Fibroblast of lung (primary cell): ENCODE data around the gene CACNG3. TPM values are rescaled to one million over a fixed set of nuclear protein-coding genes. Genes with fewer than 3 reads are reported as not detected.

ENCODE experiments used
- DNase-seq, 2 donors: peaks; one replicate each; pipeline versions ENCODE4 v3.0.0 to v3.0.0-alpha.2; 2010; ENCODE audit warnings: low read depth in 2 of 2
- H2AFZ ChIP-seq: 2 replicates; pipeline ENCODE4 v1.5.1; 2012; ENCODE audit warnings: low read length, control low read depth, inconsistent platforms
- H3K27ac ChIP-seq: 2 replicates; pipeline ENCODE4 v1.5.1; 2011; ENCODE audit warnings: low read length, control low read depth; ENCODE audit not compliant: insufficient read depth
- H3K27me3 ChIP-seq: 2 replicates; pipeline ENCODE4 v1.5.1; 2011; ENCODE audit warnings: mild to moderate bottlenecking, low read length; ENCODE audit not compliant: control insufficient read depth, insufficient read depth
- H3K36me3 ChIP-seq: 2 replicates; pipeline ENCODE4 v1.5.1; 2011; ENCODE audit warnings: low read length; ENCODE audit not compliant: control insufficient read depth, insufficient read depth
- H3K4me1 ChIP-seq: 2 replicates; pipeline ENCODE4 v1.5.1; 2011; ENCODE audit warnings: low read length; ENCODE audit not compliant: control insufficient read depth, insufficient read depth; ENCODE audit errors: extremely low read depth
- H3K4me2 ChIP-seq: 2 replicates; pipeline ENCODE4 v1.5.1; 2011; ENCODE audit warnings: low read length, control low read depth; ENCODE audit not compliant: insufficient read depth; ENCODE audit errors: extremely low read depth
- H3K4me3 ChIP-seq, 4 experiments: fragments of 200-600 bp in 1 of 4; sonication (generic) in 1 of 4; replicated peaks in 1 of 4; 2 replicates each; pipeline ENCODE4 v1.5.1; 2011 to 2016; ENCODE audit warnings: low read length in 4 of 4, low read depth in 3 of 4, mild to moderate bottlenecking in 3 of 4, control low read depth in 2 of 4, inconsistent platforms in 1 of 4, mixed read lengths in 1 of 4; ENCODE audit not compliant: insufficient read depth in 1 of 4; ENCODE audit errors: control extremely low read depth in 1 of 4
- H3K79me2 ChIP-seq: 2 replicates; pipeline ENCODE4 v1.5.1; 2012; ENCODE audit warnings: mild to moderate bottlenecking, low read length, inconsistent platforms; ENCODE audit not compliant: control insufficient read depth, insufficient read depth
- H3K9ac ChIP-seq: 2 replicates; pipeline ENCODE4 v1.5.1; 2011; ENCODE audit warnings: mild to moderate bottlenecking, low read length, control low read depth; ENCODE audit not compliant: insufficient read depth
- H3K9me3 ChIP-seq: 2 replicates; pipeline ENCODE4 v1.5.1; 2012; ENCODE audit warnings: low read depth, low read length; ENCODE audit not compliant: control insufficient read depth, insufficient read depth
- H4K20me1 ChIP-seq: 2 replicates; pipeline ENCODE4 v1.5.1; 2011; ENCODE audit warnings: low read length; ENCODE audit not compliant: control insufficient read depth, insufficient read depth; ENCODE audit errors: extremely low read depth
- CTCF ChIP-seq, 2 donors: IDR thresholded peaks in 1 of 2; conservative IDR thresholded peaks in 1 of 2; 1 replicate in 1 of 2; 2 replicates in 1 of 2; pipeline ENCODE4 v1.5.1; 2011 to 2012; ENCODE audit warnings: low read length in 2 of 2, control low read depth in 1 of 2, inconsistent platforms in 1 of 2, low read depth in 1 of 2, mild to moderate bottlenecking in 1 of 2
- EZH2 ChIP-seq: IDR thresholded peaks from 2 replicates; pipeline ENCODE4 v1.5.1; 2012; ENCODE audit warnings: low read length, control low read depth, mild to moderate bottlenecking; ENCODE audit errors: missing control alignments
- polyA plus RNA-seq, 2 donors: library from polyadenylated mRNA; depleted of rRNA in 1 of 2; stranded (reverse) in 1 of 2; unstranded in 1 of 2; fragments of >200 nt; gene quantifications; 2 replicates each; pipeline ENCODE4 v1.2.1, GENCODE V29; 2011 to 2012; ENCODE audit warnings: missing spikeins in 1 of 2
- total RNA-seq: library from RNA; depleted of rRNA; stranded (reverse); fragments of >200 nt; gene quantifications from 2 replicates; pipeline ENCODE4 v1.2.1, GENCODE V29; 2014

Gene CACNG3
- total and polyA plus RNA-seq, 2 donors (not counting 1 experiment from before 2014, with no cell fraction given) = not detected

- Histone ChIP-seq H3K36me3 (no peaks in the 10 kb centered on the region), H3K9me3 (no peaks in the 10 kb centered on the region), H3K27ac (no peak overlapping the region), H4K20me1 (no peaks in the 10 kb centered on the region), H3K4me2 (no peak overlapping the region), H2AFZ (no peak overlapping the region), H3K79me2 (no peaks in the 10 kb centered on the region), H3K4me1 (no peaks in the 10 kb centered on the region), H3K27me3 (no peaks in the 10 kb centered on the region), H3K9ac (no peak overlapping the region), H3K4me3 (no peak overlapping the region)
- TF ChIP-seq EZH2 (no peak), CTCF (conservative IDR thresholded peaks at IDR 0.05 in 1 of 2, IDR thresholded peaks at IDR 0.05 in 1 of 2; ENCODE audit: low read depth in 1 of 2, low read length in 2 of 2) (no peak)
- no peak for DNase-seq
Measured at GRCh38 chr16:24272379-24272778, 16.2 kb downstream of the CACNG3 start.

- Histone ChIP-seq H3K79me2 (no peaks in the 10 kb centered on the region), H3K4me2 (no peak overlapping the region), H3K4me1 (no peaks in the 10 kb centered on the region), H3K4me3 (no peak overlapping the region), H4K20me1 (no peaks in the 10 kb centered on the region), H3K27me3 (no peaks in the 10 kb centered on the region), H3K9me3 (no peaks in the 10 kb centered on the region), H3K36me3 (no peaks in the 10 kb centered on the region), H2AFZ (no peak overlapping the region), H3K9ac (no peak overlapping the region), H3K27ac (no peak overlapping the region)
- peak; percentile 1 to 36 for DNase-seq
- TF ChIP-seq EZH2 = no peak
- no peak for TF ChIP-seq CTCF (conservative IDR thresholded peaks at IDR 0.05 in 1 of 2, IDR thresholded peaks at IDR 0.05 in 1 of 2; ENCODE audit: low read depth in 1 of 2, low read length in 2 of 2)
Measured at GRCh38 chr16:24273508-24274182, 17.5 kb downstream of the CACNG3 start.

GRCh38 chr16:24275413-24275812 is 19.3 kb downstream of the CACNG3 start:
- Histone ChIP-seq H3K4me2 (no peak overlapping the region), H3K79me2 (no peaks in the 10 kb centered on the region), H3K9me3 (no peaks in the 10 kb centered on the region), H3K9ac (no peak overlapping the region), H3K4me3 (no peak overlapping the region), H3K27me3 (no peaks in the 10 kb centered on the region), H2AFZ (no peak overlapping the region), H3K27ac (no peak overlapping the region), H3K36me3 (no peaks in the 10 kb centered on the region), H3K4me1 (no peaks in the 10 kb centered on the region), H4K20me1 (no peaks in the 10 kb centered on the region)
- no peak for DNase-seq
- TF ChIP-seq CTCF (conservative IDR thresholded peaks at IDR 0.05 in 1 of 2, IDR thresholded peaks at IDR 0.05 in 1 of 2; ENCODE audit: low read depth in 1 of 2, low read length in 2 of 2) (no peak), EZH2 (no peak)
